NT2/D1 (cell line): ENCODE measurements around the gene BEST4.

Experiments
- SUZ12 ChIP-seq: IDR thresholded peaks from 2 replicates; pipeline ENCODE4 v1.6.1; 2011; ENCODE audit not compliant: insufficient read length, insufficient read depth; ENCODE audit errors: extremely low read depth
- YY1 ChIP-seq: IDR thresholded peaks from 2 replicates; pipeline ENCODE4 v1.6.1; 2011; ENCODE audit not compliant: insufficient read length, insufficient read depth

- no peak for TF ChIP-seq YY1
- no peak for TF ChIP-seq SUZ12
Observed at GRCh38 chr1:44775930-44776729, 11.8 kb downstream of the BEST4 start.
